SHP77 treated with DMSO at 0.1 percent for 48 hours (cell line): ENCODE results near the gene ECHS1.

ENCODE experiments used
- DNase-seq: peaks from one replicate; lab custom pipeline; 2025; lab: John Stamatoyannopoulos, UW

The ECHS1 gene

GRCh38 chr10:133341983-133342382 is 31.2 kb downstream of the ECHS1 start:
- no peak for DNase-seq

- no peak for DNase-seq
These were observed 33.3 kb downstream of the ECHS1 start for GRCh38 chr10:133339708-133340380.

GRCh38 chr10:133338080-133339071 is 34.8 kb downstream of the ECHS1 start:
- no peak for DNase-seq

GRCh38 chr10:133337370-133337725 is 35.8 kb downstream of the ECHS1 start:
- no peak for DNase-seq

GRCh38 chr10:133336577-133337369 is 36.4 kb downstream of the ECHS1 start, which contains the start of gene CALY:
Gene CALY, minus strand, starts transcription at chr10:133336896. Its CDS starts 7,907 bp downstream, at chr10:133328989.
- no peak for DNase-seq

- no peak for DNase-seq
These were observed 37.0 kb downstream of the ECHS1 start for GRCh38 chr10:133336118-133336576.

- no peak for DNase-seq
These were observed 37.7 kb downstream of the ECHS1 start for GRCh38 chr10:133335246-133336117.

GRCh38 chr10:133334503-133335245 is 38.5 kb downstream of the ECHS1 start:
- DNase-seq, result no peak

- no peak for DNase-seq
These were observed 40.0 kb downstream of the ECHS1 start for GRCh38 chr10:133332936-133333699.

GRCh38 chr10:133329491-133330202 is 43.5 kb downstream of the ECHS1 start:
- peak; percentile 77 for DNase-seq

- DNase-seq, result no peak
These were observed 44.5 kb downstream of the ECHS1 start for GRCh38 chr10:133328358-133329343.

GRCh38 chr10:133327651-133328357 is 45.4 kb downstream of the ECHS1 start:
- peak; percentile 68 for DNase-seq

- DNase-seq, result peak; percentile 64
These were observed 46.2 kb downstream of the ECHS1 start for GRCh38 chr10:133326745-133327650.

GRCh38 chr10:133326223-133326551 is 47.0 kb downstream of the ECHS1 start:
- DNase-seq, result peak; percentile 20

GRCh38 chr10:133325440-133326222 is 47.5 kb downstream of the ECHS1 start:
- DNase-seq, result no peak
